CD14-positive monocyte (primary cell): ENCODE data around the gene ATG10. TPM values are rescaled to one million over a fixed set of nuclear protein-coding genes. Genes with fewer than 3 reads are reported as not detected.

Source experiments
- DNase-seq, 3 donors: peaks; one replicate each; pipeline ENCODE4 v3.0.0-alpha.2; 2011 to 2022
- H2AFZ ChIP-seq: 2 replicates; pipeline ENCODE4 v1.6.0; 2012; ENCODE audit warnings: mild to moderate bottlenecking, low read depth, low read length, inconsistent platforms; ENCODE audit not compliant: insufficient read depth, poor library complexity, severe bottlenecking
- H3K27ac ChIP-seq, 2 donors: 1 replicate in 1 of 2; 2 replicates in 1 of 2; pipeline ENCODE4 v1.5.1; 2012 to 2013; ENCODE audit warnings: low read length in 2 of 2, control low read depth in 1 of 2, inconsistent platforms in 1 of 2, low read depth in 1 of 2, mild to moderate bottlenecking in 1 of 2
- H3K27me3 ChIP-seq, 2 donors: one replicate each; pipeline versions ENCODE4 v1.6.0 to v1.6.1; 2011 to 2013; ENCODE audit warnings: low read length in 2 of 2; ENCODE audit not compliant: control insufficient read depth in 2 of 2, insufficient read depth in 2 of 2
- H3K36me3 ChIP-seq, 2 donors: replicated peaks in 1 of 2; 1 replicate in 1 of 2; 2 replicates in 1 of 2; pipeline versions ENCODE4 v1.5.1 to v1.6.1; 2012 to 2013; ENCODE audit warnings: low read length in 2 of 2, control low read depth in 1 of 2, inconsistent platforms in 1 of 2, mild to moderate bottlenecking in 1 of 2; ENCODE audit not compliant: insufficient read depth in 2 of 2, control insufficient read depth in 1 of 2
- H3K4me1 ChIP-seq, 2 donors: 1 replicate in 1 of 2; 2 replicates in 1 of 2; pipeline versions ENCODE4 v1.5.1 to v1.6.1; 2012 to 2013; ENCODE audit warnings: low read length in 2 of 2, control low read depth in 1 of 2, inconsistent platforms in 1 of 2, mild to moderate bottlenecking in 1 of 2, moderate library complexity in 1 of 2; ENCODE audit not compliant: insufficient read depth in 2 of 2, control insufficient read depth in 1 of 2
- H3K4me2 ChIP-seq: replicated peaks from 2 replicates; pipeline ENCODE3; 2012; ENCODE audit warnings: low read length, moderate library complexity, mild to moderate bottlenecking; ENCODE audit not compliant: poor library complexity, severe bottlenecking; ENCODE audit errors: extremely low read depth
- H3K4me3 ChIP-seq, 3 experiments: fragments of 200-600 bp in 1 of 3; sonication (generic) in 1 of 3; replicated peaks in 1 of 3; 1 replicate in 2 of 3; 2 replicates in 1 of 3; pipeline ENCODE4 v1.5.1; 2011 to 2013; ENCODE audit warnings: low read length in 3 of 3, mild to moderate bottlenecking in 3 of 3, control low read depth in 2 of 3, low read depth in 2 of 3, inconsistent platforms in 1 of 3, moderate library complexity in 1 of 3
- H3K79me2 ChIP-seq: 2 replicates; pipeline ENCODE4 v1.6.0; 2012; ENCODE audit warnings: mild to moderate bottlenecking, control low read depth, inconsistent platforms, low read length, moderate library complexity; ENCODE audit not compliant: insufficient read depth
- H3K9ac ChIP-seq: 2 replicates; pipeline ENCODE4 v1.6.0; 2017; ENCODE audit warnings: low read length, mild to moderate bottlenecking; ENCODE audit not compliant: insufficient read depth, poor library complexity, severe bottlenecking
- H3K9me3 ChIP-seq, 2 donors: replicated peaks in 1 of 2; 1 replicate in 1 of 2; 2 replicates in 1 of 2; pipeline versions ENCODE4 v1.5.1 to v1.6.1; 2012 to 2013; ENCODE audit warnings: low read length in 2 of 2, control low read depth in 1 of 2; ENCODE audit not compliant: control insufficient read depth in 1 of 2, insufficient read depth in 1 of 2
- H4K20me1 ChIP-seq: 2 replicates; pipeline ENCODE4 v1.6.0; 2012; ENCODE audit warnings: mild to moderate bottlenecking, low read length, control low read depth, moderate library complexity; ENCODE audit not compliant: insufficient read depth
- H3K27ac Mint-ChIP-seq, 7 donors: one replicate each; pipeline ENCODE4 v1.8.0; 2020; ENCODE audit warnings: mild to moderate bottlenecking in 7 of 7, mixed read lengths in 7 of 7, moderate library complexity in 6 of 7, inconsistent platforms in 2 of 7
- H3K27me3 Mint-ChIP-seq, 3 donors: one replicate each; pipeline ENCODE4 v1.8.0; 2021 to 2022; ENCODE audit warnings: low read depth in 3 of 3, mild to moderate bottlenecking in 3 of 3, mixed read lengths in 3 of 3, moderate library complexity in 3 of 3, inconsistent platforms in 1 of 3
- H3K36me3 Mint-ChIP-seq, 2 donors: one replicate each; pipeline ENCODE4 v1.8.0; 2020; ENCODE audit warnings: mixed read lengths in 2 of 2, inconsistent platforms in 1 of 2, mild to moderate bottlenecking in 1 of 2
- H3K4me1 Mint-ChIP-seq: one replicate; pipeline ENCODE4 v1.8.0; 2020; ENCODE audit warnings: mild to moderate bottlenecking, mixed read lengths
- H3K4me3 Mint-ChIP-seq, 2 donors: one replicate each; pipeline ENCODE4 v1.8.0; 2020; ENCODE audit warnings: mild to moderate bottlenecking in 2 of 2, mixed read lengths in 2 of 2, moderate library complexity in 1 of 2
- H3K9me3 Mint-ChIP-seq, 7 donors: one replicate each; pipeline ENCODE4 v1.8.0; 2020 to 2022; ENCODE audit warnings: mixed read lengths in 7 of 7, mild to moderate bottlenecking in 6 of 7, moderate library complexity in 6 of 7, inconsistent platforms in 2 of 7
- CTCF ChIP-seq: fragments of 200-600 bp; IDR thresholded peaks from one replicate; pipeline ENCODE4 v1.8.0; 2022; ENCODE audit warnings: antibody characterized with exemption, mild to moderate bottlenecking
- WGBS: methylation state at CpG from one replicate; pipeline ENCODE4 v1.1.5; 2013; ENCODE audit warnings: missing lambda C conversion rate; ENCODE audit not compliant: insufficient coverage; 5-methylcytosine and 5-hydroxymethylcytosine counted together
- intact Hi-C, 2 donors: fragments of 100-400 bp; cut with micrococcal nuclease; formaldehyde crosslinking; loops; one replicate each; pipeline versions ENCODE4 v1.15.0 to v1.15.1; 2023
- polyA plus RNA-seq, 3 donors: library from polyadenylated mRNA; depleted of rRNA in 1 of 3; unstranded in 2 of 3; stranded (reverse) in 1 of 3; fragments of 300-500 nt in 2 of 3; fragments of >200 nt in 1 of 3; fragmentation: Illumina TruSeq in 2 of 3; gene quantifications; 1 replicate in 2 of 3; 2 replicates in 1 of 3; pipeline ENCODE4 v1.2.3, GENCODE V29; 2012 to 2021

ATG10 gene
- polyA plus RNA-seq, 3 donors = 2.1 to 7.9 (median 5.6) TPM

GRCh38 chr5:82142217-82142841 lies 170.5 kb downstream of the ATG10 start:
- H3K36me3 Mint-ChIP-seq = peaks cover under 1 to 3% of the 10 kb centered on the region in 2 donors
- no peak overlapping the region for H3K4me3 Mint-ChIP-seq
- no peak overlapping the region for H3K9ac ChIP-seq
- H4K20me1 ChIP-seq = no peaks in the 10 kb centered on the region
- no peak for DNase-seq
- H3K4me1 ChIP-seq = no peaks in the 10 kb centered on the region
- H3K9me3 ChIP-seq = peaks cover 9 to 12% of the 10 kb centered on the region in 2 donors
- H3K4me2 ChIP-seq = no peak overlapping the region
- no peak overlapping the region for H3K4me3 ChIP-seq
- TF ChIP-seq CTCF = no peak
- no peaks in the 10 kb centered on the region for H3K79me2 ChIP-seq
- H2AFZ ChIP-seq = no peak overlapping the region
- peaks cover 7 to 17% (median 11%) of the 10 kb centered on the region in 7 donors for H3K9me3 Mint-ChIP-seq
- H3K27me3 ChIP-seq = no peaks in the 10 kb centered on the region
- intact Hi-C loops = no loop called here
- H3K27ac ChIP-seq = no peak overlapping the region
- H3K36me3 ChIP-seq = peaks cover 0 to 11% of the 10 kb centered on the region in 2 donors
- WGBS = 100% methylated on average over 2 of the region's 5 CpGs
- H3K27me3 Mint-ChIP-seq = no peaks in the 10 kb centered on the region
- H3K27ac Mint-ChIP-seq = no peak overlapping the region
- H3K4me1 Mint-ChIP-seq = no peaks in the 10 kb centered on the region

GRCh38 chr5:82142928-82143577 lies 171.2 kb downstream of the ATG10 start:
- intact Hi-C loops = no loop called here
- no peak overlapping the region for H3K27ac ChIP-seq
- H3K9me3 Mint-ChIP-seq = peaks cover 3 to 11% (median 9%) of the 10 kb centered on the region in 7 donors
- no peaks in the 10 kb centered on the region for H4K20me1 ChIP-seq
- no peak overlapping the region for H3K9ac ChIP-seq
- no peak overlapping the region for H2AFZ ChIP-seq
- WGBS = 98% methylated on average over 4 of the region's 6 CpGs
- no peak overlapping the region for H3K4me3 Mint-ChIP-seq
- H3K36me3 Mint-ChIP-seq = no peaks in the 10 kb centered on the region
- peaks cover 4 to 5% of the 10 kb centered on the region in 2 donors for H3K9me3 ChIP-seq
- peaks cover 0 to 3% of the 10 kb centered on the region in 2 donors for H3K36me3 ChIP-seq
- no peaks in the 10 kb centered on the region for H3K27me3 ChIP-seq
- H3K4me3 ChIP-seq = no peak overlapping the region
- no peaks in the 10 kb centered on the region for H3K4me1 Mint-ChIP-seq
- no peak for TF ChIP-seq CTCF
- H3K27me3 Mint-ChIP-seq = no peaks in the 10 kb centered on the region
- H3K4me1 ChIP-seq = no peaks in the 10 kb centered on the region
- no peak for DNase-seq
- H3K79me2 ChIP-seq = no peaks in the 10 kb centered on the region
- no peak overlapping the region for H3K4me2 ChIP-seq
- no peak overlapping the region for H3K27ac Mint-ChIP-seq
